Liver (tissue), 3 donors: ENCODE measurements around the gene USP25.

Experiments
- ATF3 ChIP-seq: IDR thresholded peaks from 2 replicates; pipeline ENCODE4 v1.6.1; 2016; ENCODE audit warnings: antibody characterized with exemption
- CTCF ChIP-seq: fragments of 150-350 bp; IDR thresholded peaks from 2 replicates; pipeline ENCODE4 v1.5.1; 2017; ENCODE audit warnings: improper control_type of control experiment, low read depth, low read length; ENCODE audit not compliant: missing input control
- EGR1 ChIP-seq, 2 donors: IDR thresholded peaks; 2 replicates each; pipeline ENCODE4 v1.6.1; 2016 to 2018; ENCODE audit warnings: antibody characterized with exemption in 2 of 2, low read depth in 2 of 2
- FOXA1 ChIP-seq: IDR thresholded peaks from 2 replicates; pipeline ENCODE4 v1.6.1; 2016; ENCODE audit warnings: antibody characterized with exemption
- GABPA ChIP-seq, 2 donors: IDR thresholded peaks in 1 of 2; conservative IDR thresholded peaks in 1 of 2; 2 replicates each; pipeline ENCODE4 v1.6.1; 2016; ENCODE audit warnings: antibody characterized with exemption in 2 of 2, mild to moderate bottlenecking in 1 of 2, moderate library complexity in 1 of 2
- JUND ChIP-seq, 2 donors: IDR thresholded peaks; 2 replicates each; pipeline ENCODE4 v1.6.1; 2016; ENCODE audit warnings: antibody characterized with exemption in 2 of 2
- RAD21 ChIP-seq, 2 donors: IDR thresholded peaks; 2 replicates each; pipeline ENCODE4 v1.6.1; 2016; ENCODE audit warnings: antibody characterized with exemption in 2 of 2, mild to moderate bottlenecking in 2 of 2
- RXRA ChIP-seq, 2 donors: IDR thresholded peaks; 2 replicates each; pipeline ENCODE4 v1.6.1; 2017 to 2018; ENCODE audit warnings: antibody characterized with exemption in 2 of 2, mild to moderate bottlenecking in 1 of 2
- TAF1 ChIP-seq: conservative IDR thresholded peaks from 2 replicates; pipeline ENCODE4 v1.6.1; 2016; ENCODE audit warnings: antibody characterized with exemption, mild to moderate bottlenecking
- YY1 ChIP-seq: IDR thresholded peaks from 2 replicates; pipeline ENCODE4 v1.6.1; 2016; ENCODE audit warnings: antibody characterized with exemption, mild to moderate bottlenecking
- TF ChIP-seq, protein P1 (sequence below): IDR thresholded peaks from 2 replicates; pipeline ENCODE4 v1.6.1; 2016; ENCODE audit warnings: antibody characterized with exemption
- TF ChIP-seq, protein P2 (sequence below): IDR thresholded peaks from 2 replicates; pipeline ENCODE4 v1.6.1; 2016; ENCODE audit warnings: antibody characterized with exemption
- TF ChIP-seq, protein P3 (sequence below): IDR thresholded peaks from 2 replicates; pipeline ENCODE4 v1.6.1; 2016; ENCODE audit warnings: antibody characterized with exemption, mild to moderate bottlenecking
- donor health status: healthy.
- donor health status: healthy.

GRCh38 chr21:15788847-15789523 lies 59.2 kb downstream of the USP25 start:
- TF ChIP-seq CTCF (no peak), YY1 (no peak), RAD21 (IDR thresholded peaks at IDR 0.05) (no peak), ATF3 (no peak), GABPA (IDR thresholded peaks at IDR 0.05 in 1 of 2, conservative IDR thresholded peaks at IDR 0.05 in 1 of 2) (no peak), TAF1 (no peak), FOXA1 (no peak), RXRA (IDR thresholded peaks at IDR 0.05) (no peak), JUND (IDR thresholded peaks at IDR 0.05) (no peak), EGR1 (IDR thresholded peaks at IDR 0.05; ENCODE audit: low read depth in 2 of 2) (no peak)
- TF ChIP-seq, protein P1, sequence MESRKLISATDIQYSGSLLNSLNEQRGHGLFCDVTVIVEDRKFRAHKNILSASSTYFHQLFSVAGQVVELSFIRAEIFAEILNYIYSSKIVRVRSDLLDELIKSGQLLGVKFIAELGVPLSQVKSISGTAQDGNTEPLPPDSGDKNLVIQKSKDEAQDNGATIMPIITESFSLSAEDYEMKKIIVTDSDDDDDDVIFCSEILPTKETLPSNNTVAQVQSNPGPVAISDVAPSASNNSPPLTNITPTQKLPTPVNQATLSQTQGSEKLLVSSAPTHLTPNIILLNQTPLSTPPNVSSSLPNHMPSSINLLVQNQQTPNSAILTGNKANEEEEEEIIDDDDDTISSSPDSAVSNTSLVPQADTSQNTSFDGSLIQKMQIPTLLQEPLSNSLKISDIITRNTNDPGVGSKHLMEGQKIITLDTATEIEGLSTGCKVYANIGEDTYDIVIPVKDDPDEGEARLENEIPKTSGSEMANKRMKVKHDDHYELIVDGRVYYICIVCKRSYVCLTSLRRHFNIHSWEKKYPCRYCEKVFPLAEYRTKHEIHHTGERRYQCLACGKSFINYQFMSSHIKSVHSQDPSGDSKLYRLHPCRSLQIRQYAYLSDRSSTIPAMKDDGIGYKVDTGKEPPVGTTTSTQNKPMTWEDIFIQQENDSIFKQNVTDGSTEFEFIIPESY: no peak
- TF ChIP-seq, protein P2, sequence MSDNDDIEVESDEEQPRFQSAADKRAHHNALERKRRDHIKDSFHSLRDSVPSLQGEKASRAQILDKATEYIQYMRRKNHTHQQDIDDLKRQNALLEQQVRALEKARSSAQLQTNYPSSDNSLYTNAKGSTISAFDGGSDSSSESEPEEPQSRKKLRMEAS: no peak
- TF ChIP-seq, protein P3, sequence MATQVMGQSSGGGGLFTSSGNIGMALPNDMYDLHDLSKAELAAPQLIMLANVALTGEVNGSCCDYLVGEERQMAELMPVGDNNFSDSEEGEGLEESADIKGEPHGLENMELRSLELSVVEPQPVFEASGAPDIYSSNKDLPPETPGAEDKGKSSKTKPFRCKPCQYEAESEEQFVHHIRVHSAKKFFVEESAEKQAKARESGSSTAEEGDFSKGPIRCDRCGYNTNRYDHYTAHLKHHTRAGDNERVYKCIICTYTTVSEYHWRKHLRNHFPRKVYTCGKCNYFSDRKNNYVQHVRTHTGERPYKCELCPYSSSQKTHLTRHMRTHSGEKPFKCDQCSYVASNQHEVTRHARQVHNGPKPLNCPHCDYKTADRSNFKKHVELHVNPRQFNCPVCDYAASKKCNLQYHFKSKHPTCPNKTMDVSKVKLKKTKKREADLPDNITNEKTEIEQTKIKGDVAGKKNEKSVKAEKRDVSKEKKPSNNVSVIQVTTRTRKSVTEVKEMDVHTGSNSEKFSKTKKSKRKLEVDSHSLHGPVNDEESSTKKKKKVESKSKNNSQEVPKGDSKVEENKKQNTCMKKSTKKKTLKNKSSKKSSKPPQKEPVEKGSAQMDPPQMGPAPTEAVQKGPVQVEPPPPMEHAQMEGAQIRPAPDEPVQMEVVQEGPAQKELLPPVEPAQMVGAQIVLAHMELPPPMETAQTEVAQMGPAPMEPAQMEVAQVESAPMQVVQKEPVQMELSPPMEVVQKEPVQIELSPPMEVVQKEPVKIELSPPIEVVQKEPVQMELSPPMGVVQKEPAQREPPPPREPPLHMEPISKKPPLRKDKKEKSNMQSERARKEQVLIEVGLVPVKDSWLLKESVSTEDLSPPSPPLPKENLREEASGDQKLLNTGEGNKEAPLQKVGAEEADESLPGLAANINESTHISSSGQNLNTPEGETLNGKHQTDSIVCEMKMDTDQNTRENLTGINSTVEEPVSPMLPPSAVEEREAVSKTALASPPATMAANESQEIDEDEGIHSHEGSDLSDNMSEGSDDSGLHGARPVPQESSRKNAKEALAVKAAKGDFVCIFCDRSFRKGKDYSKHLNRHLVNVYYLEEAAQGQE: no peak
